NOMO-1 treated with DMSO at 0.1 percent for 48 hours (cell line): ENCODE measurements around the gene CIAPIN1.
A peak's percentile ranks its signal among the peaks of the same experiment; 100 is the strongest.
"Not testable (repeated sequence)": the region's sequence is repeated elsewhere in the genome, so short reads cannot be mapped to it uniquely, and the experiment has no call there.

ENCODE experiments used
- DNase-seq: peaks from one replicate; lab custom pipeline; 2025; ENCODE audit not compliant: unreplicated experiment; lab: John Stamatoyannopoulos, UW

CIAPIN1 gene

GRCh38 chr16:57407521-57408353, 39.4 kb downstream of the CIAPIN1 start:
- no peak for DNase-seq

GRCh38 chr16:57406881-57407280, 40.3 kb downstream of the CIAPIN1 start:
- DNase-seq, result peak; percentile 65

GRCh38 chr16:57405097-57405496, 42.1 kb downstream of the CIAPIN1 start:
- no peak for DNase-seq

GRCh38 chr16:57403965-57404817, 43.0 kb downstream of the CIAPIN1 start, which contains the start of gene CCL17:
CCL17 (plus strand) TSS chr16:57404767; CDS start chr16:57413933, 9,166 bp downstream.
- DNase-seq, result no peak

- DNase-seq, result no peak
Observed at GRCh38 chr16:57401943-57402640, 45.1 kb downstream of the CIAPIN1 start.

GRCh38 chr16:57397493-57397892, 49.7 kb downstream of the CIAPIN1 start:
- DNase-seq, result not testable (repeated sequence)

GRCh38 chr16:57396786-57397185, 50.4 kb downstream of the CIAPIN1 start:
- DNase-seq, result no peak

- DNase-seq, result no peak
Observed at GRCh38 chr16:57395026-57395425, 52.2 kb downstream of the CIAPIN1 start.

- no peak for DNase-seq
Observed at GRCh38 chr16:57394444-57394843, 52.7 kb downstream of the CIAPIN1 start.

GRCh38 chr16:57392694-57393093, 54.5 kb downstream of the CIAPIN1 start:
- no peak for DNase-seq

- no peak for DNase-seq
Observed at GRCh38 chr16:57391708-57392107, 55.5 kb downstream of the CIAPIN1 start.

GRCh38 chr16:57391300-57391699, 55.9 kb downstream of the CIAPIN1 start:
- DNase-seq, result no peak

- DNase-seq, result no peak
Observed at GRCh38 chr16:57390636-57391295, 56.4 kb downstream of the CIAPIN1 start.

- no peak for DNase-seq
Observed at GRCh38 chr16:57389087-57389468, 58.1 kb downstream of the CIAPIN1 start.

- no peak for DNase-seq
Observed at GRCh38 chr16:57388359-57389086, 58.7 kb downstream of the CIAPIN1 start.

- DNase-seq, result no peak
Observed at GRCh38 chr16:57387598-57388354, 59.4 kb downstream of the CIAPIN1 start.

- no peak for DNase-seq
Observed at GRCh38 chr16:57386381-57386951, 60.7 kb downstream of the CIAPIN1 start.

- DNase-seq, result no peak
Observed at GRCh38 chr16:57385083-57385482, 62.1 kb downstream of the CIAPIN1 start.
